Measurements from ENCODE around the gene SMARCAD1. TPM values are rescaled to one million over a fixed set of nuclear protein-coding genes. Genes with fewer than 3 reads are reported as not detected.
A peak's percentile ranks its signal among the peaks of the same experiment; 100 is the strongest.

The SMARCAD1 gene
- total RNA-seq, 1 donor from 2014 or later = 18.4 TPM

- H3K27me3 ChIP-seq (ENCODE audit: control insufficient read depth, insufficient read depth, low read length) = no peaks in the 10 kb centered on the region
- H3K4me3 ChIP-seq (ENCODE audit: low read depth, low read length) = no peak overlapping the region
- DNase-seq (ENCODE audit: low read depth) (no peak), FAIRE-seq (no peak)
- H3K36me3 ChIP-seq (ENCODE audit: control insufficient read depth, insufficient read depth, low read length) = peaks cover 6% of the 10 kb centered on the region
- TF ChIP-seq CTCF (IDR thresholded peaks at IDR 0.05; ENCODE audit: insufficient read depth, low read length, severe bottlenecking) = no peak
Measured at GRCh38 chr4:94216394-94216793, 8.7 kb downstream of the SMARCAD1 start.

- FAIRE-seq (no peak), DNase-seq (ENCODE audit: low read depth) (no peak)
- no peaks in the 10 kb centered on the region for H3K27me3 ChIP-seq (ENCODE audit: control insufficient read depth, insufficient read depth, low read length)
- no peak overlapping the region for H3K4me3 ChIP-seq (ENCODE audit: low read depth, low read length)
- peaks cover 4% of the 10 kb centered on the region for H3K36me3 ChIP-seq (ENCODE audit: control insufficient read depth, insufficient read depth, low read length)
- TF ChIP-seq CTCF (IDR thresholded peaks at IDR 0.05; ENCODE audit: insufficient read depth, low read length, severe bottlenecking) = no peak
Measured at GRCh38 chr4:94219402-94219801, 11.7 kb downstream of the SMARCAD1 start.

- FAIRE-seq = no peak
- Histone ChIP-seq H3K27me3 (ENCODE audit: control insufficient read depth, insufficient read depth, low read length) (no peaks in the 10 kb centered on the region), H3K36me3 (ENCODE audit: control insufficient read depth, insufficient read depth, low read length) (peaks cover 3% of the 10 kb centered on the region), H3K4me3 (ENCODE audit: low read depth, low read length) (no peak overlapping the region)
- TF ChIP-seq CTCF (IDR thresholded peaks at IDR 0.05; ENCODE audit: insufficient read depth, low read length, severe bottlenecking) = no peak
- no peak for DNase-seq (ENCODE audit: low read depth)
Measured at GRCh38 chr4:94221916-94222315, 14.3 kb downstream of the SMARCAD1 start.

GRCh38 chr4:94225449-94225848, 17.8 kb downstream of the SMARCAD1 start:
- FAIRE-seq (no peak), DNase-seq (ENCODE audit: low read depth) (no peak)
- Histone ChIP-seq H3K4me3 (ENCODE audit: low read depth, low read length) (no peak overlapping the region), H3K36me3 (ENCODE audit: control insufficient read depth, insufficient read depth, low read length) (peaks cover 2% of the 10 kb centered on the region), H3K27me3 (ENCODE audit: control insufficient read depth, insufficient read depth, low read length) (no peaks in the 10 kb centered on the region)
- TF ChIP-seq CTCF (IDR thresholded peaks at IDR 0.05; ENCODE audit: insufficient read depth, low read length, severe bottlenecking) = no peak

- no peaks in the 10 kb centered on the region for H3K27me3 ChIP-seq (ENCODE audit: control insufficient read depth, insufficient read depth, low read length)
- H3K4me3 ChIP-seq (ENCODE audit: low read depth, low read length) = no peak overlapping the region
- H3K36me3 ChIP-seq (ENCODE audit: control insufficient read depth, insufficient read depth, low read length) = peaks cover 2% of the 10 kb centered on the region
- no peak for TF ChIP-seq CTCF (IDR thresholded peaks at IDR 0.05; ENCODE audit: insufficient read depth, low read length, severe bottlenecking)
- no peak for FAIRE-seq
- DNase-seq (ENCODE audit: low read depth) = no peak
Measured at GRCh38 chr4:94226763-94227162, 19.1 kb downstream of the SMARCAD1 start.

- peaks cover 1% of the 10 kb centered on the region for H3K36me3 ChIP-seq (ENCODE audit: control insufficient read depth, insufficient read depth, low read length)
- H3K4me3 ChIP-seq (ENCODE audit: low read depth, low read length) = no peak overlapping the region
- DNase-seq (ENCODE audit: low read depth) = peak; percentile 16
- TF ChIP-seq CTCF (IDR thresholded peaks at IDR 0.05; ENCODE audit: insufficient read depth, low read length, severe bottlenecking) = no peak
- no peaks in the 10 kb centered on the region for H3K27me3 ChIP-seq (ENCODE audit: control insufficient read depth, insufficient read depth, low read length)
- no peak for FAIRE-seq
Measured at GRCh38 chr4:94228493-94229216, 21.0 kb downstream of the SMARCAD1 start.

All from bronchial epithelial cell (primary cell).